SJCRH30 (cell line): ENCODE data around the gene SLC41A3. TPM values are rescaled to one million over a fixed set of nuclear protein-coding genes. Genes with fewer than 3 reads are reported as not detected.
A peak's percentile ranks its signal among the peaks of the same experiment; 100 is the strongest.

Source experiments
- DNase-seq, 2 experiments: peaks; one replicate each; pipeline ENCODE4 v3.0.0-alpha.2; 2015 to 2020
- H3K27ac ChIP-seq: fragments of 250-450 bp; sonication (Bioruptor Pico); 2 replicates; pipeline ENCODE4 v1.5.1; 2020; ENCODE audit warnings: mild to moderate bottlenecking, moderate library complexity
- H3K27me3 ChIP-seq: fragments of 250-450 bp; sonication (Bioruptor Pico); 2 replicates; pipeline ENCODE4 v1.5.1; 2020; ENCODE audit warnings: mild to moderate bottlenecking, moderate library complexity
- H3K36me3 ChIP-seq: fragments of 250-450 bp; sonication (Bioruptor Pico); 2 replicates; pipeline ENCODE4 v1.5.1; 2020; ENCODE audit warnings: mild to moderate bottlenecking, moderate library complexity
- H3K4me1 ChIP-seq: fragments of 250-450 bp; sonication (Bioruptor Pico); 2 replicates; pipeline ENCODE4 v1.5.1; 2020; ENCODE audit warnings: mild to moderate bottlenecking, moderate library complexity
- H3K4me3 ChIP-seq: fragments of 250-450 bp; sonication (Bioruptor Pico); 2 replicates; pipeline ENCODE4 v1.5.1; 2020; ENCODE audit warnings: mild to moderate bottlenecking, moderate library complexity
- H3K9me3 ChIP-seq: fragments of 250-450 bp; sonication (Bioruptor Pico); replicated peaks from 2 replicates; pipeline ENCODE4 v1.5.1; 2020; ENCODE audit warnings: mild to moderate bottlenecking, moderate library complexity
- total RNA-seq: library from RNA; depleted of rRNA; stranded (reverse); fragments of >200 nt; shearing (Covaris generic); gene quantifications from 2 replicates; pipeline ENCODE4 v1.2.3, GENCODE V29; 2014; rRNA removed

The SLC41A3 gene
- total RNA-seq: 32.2 and 32.5 TPM in 2 replicates

GRCh38 chr3:126083913-126084767 lies at the start of gene SLC41A3:
Gene SLC41A3 (minus strand): TSS chr3:126084124. CDS start chr3:126068219, 15,905 bp downstream.
- H3K4me1 ChIP-seq: no peaks in the 10 kb centered on the region
- peaks cover 13% of the 10 kb centered on the region for H3K9me3 ChIP-seq
- H3K27ac ChIP-seq: peak within 1 kb of the TSS; percentile 50
- no peaks in the 10 kb centered on the region for H3K27me3 ChIP-seq
- H3K4me3 ChIP-seq: peak within 1 kb of the TSS; percentile 84
- no peaks in the 10 kb centered on the region for H3K36me3 ChIP-seq
- DNase-seq: peak; percentile 85 to 92

GRCh38 chr3:126133606-126134005 lies 49.7 kb upstream of the SLC41A3 start:
- H3K36me3 ChIP-seq: no peaks in the 10 kb centered on the region
- H3K4me3 ChIP-seq: no peak overlapping the region
- no peak overlapping the region for H3K27ac ChIP-seq
- peak in 1 of 2 experiments; percentile 2 for DNase-seq
- peaks cover 12% of the 10 kb centered on the region; the same call in 1 of the 2 replicates for H3K27me3 ChIP-seq
- H3K9me3 ChIP-seq: no peaks in the 10 kb centered on the region
- no peaks in the 10 kb centered on the region for H3K4me1 ChIP-seq

DNA sequence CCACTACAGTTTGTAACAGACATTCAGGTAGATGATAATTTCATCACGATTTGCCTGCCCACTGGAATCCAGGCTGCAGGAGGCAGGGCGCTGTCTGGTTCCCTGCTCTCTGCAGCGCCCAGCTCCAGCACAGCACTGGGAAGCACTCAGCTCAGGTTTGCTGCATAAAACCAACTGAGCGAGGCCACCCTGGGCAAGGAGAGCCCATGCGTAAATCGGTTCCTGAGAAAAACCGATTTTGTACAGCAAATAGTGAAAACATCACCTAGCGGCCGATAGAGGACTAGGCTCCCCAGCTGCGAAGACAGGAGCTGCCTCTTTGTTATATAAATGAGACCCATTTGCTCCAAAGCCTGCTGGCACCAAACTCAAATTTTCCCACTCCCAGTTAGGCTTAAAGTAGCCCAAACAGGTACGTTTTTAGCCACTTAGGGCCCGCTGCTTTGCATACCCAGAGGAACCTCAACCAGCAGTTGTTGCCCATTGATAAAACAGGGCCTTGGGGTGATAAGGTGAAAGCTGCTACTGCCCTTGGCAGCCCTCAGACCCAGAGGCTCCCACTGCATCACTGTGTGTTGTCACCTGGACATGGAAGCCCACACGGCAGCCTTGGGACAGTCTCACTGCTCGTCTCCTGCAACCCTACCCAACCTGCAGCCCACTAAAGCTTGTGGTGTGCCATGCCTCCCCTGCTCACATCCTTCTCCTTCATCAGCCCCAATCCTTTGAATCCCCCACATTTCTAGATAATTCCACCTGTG lies 49.0 kb upstream of the SLC41A3 start:
- peaks cover 12% of the 10 kb centered on the region; the same call in 1 of the 2 replicates for H3K27me3 ChIP-seq
- H3K9me3 ChIP-seq: no peaks in the 10 kb centered on the region
- DNase-seq: peak in 1 of 2 experiments; percentile 1
- H3K4me1 ChIP-seq: no peaks in the 10 kb centered on the region
- no peak overlapping the region for H3K27ac ChIP-seq
- H3K36me3 ChIP-seq: no peaks in the 10 kb centered on the region
- H3K4me3 ChIP-seq: no peak overlapping the region

GRCh38 chr3:126131881-126132750 lies 48.2 kb upstream of the SLC41A3 start:
- Histone ChIP-seq H3K9me3 (no peaks in the 10 kb centered on the region), H3K27ac (no peak overlapping the region), H3K36me3 (no peaks in the 10 kb centered on the region), H3K27me3 (peaks cover 12% of the 10 kb centered on the region; the same call in 1 of the 2 replicates), H3K4me3 (no peak overlapping the region), H3K4me1 (no peaks in the 10 kb centered on the region)
- DNase-seq: peak in 1 of 2 experiments; percentile 7

DNA sequence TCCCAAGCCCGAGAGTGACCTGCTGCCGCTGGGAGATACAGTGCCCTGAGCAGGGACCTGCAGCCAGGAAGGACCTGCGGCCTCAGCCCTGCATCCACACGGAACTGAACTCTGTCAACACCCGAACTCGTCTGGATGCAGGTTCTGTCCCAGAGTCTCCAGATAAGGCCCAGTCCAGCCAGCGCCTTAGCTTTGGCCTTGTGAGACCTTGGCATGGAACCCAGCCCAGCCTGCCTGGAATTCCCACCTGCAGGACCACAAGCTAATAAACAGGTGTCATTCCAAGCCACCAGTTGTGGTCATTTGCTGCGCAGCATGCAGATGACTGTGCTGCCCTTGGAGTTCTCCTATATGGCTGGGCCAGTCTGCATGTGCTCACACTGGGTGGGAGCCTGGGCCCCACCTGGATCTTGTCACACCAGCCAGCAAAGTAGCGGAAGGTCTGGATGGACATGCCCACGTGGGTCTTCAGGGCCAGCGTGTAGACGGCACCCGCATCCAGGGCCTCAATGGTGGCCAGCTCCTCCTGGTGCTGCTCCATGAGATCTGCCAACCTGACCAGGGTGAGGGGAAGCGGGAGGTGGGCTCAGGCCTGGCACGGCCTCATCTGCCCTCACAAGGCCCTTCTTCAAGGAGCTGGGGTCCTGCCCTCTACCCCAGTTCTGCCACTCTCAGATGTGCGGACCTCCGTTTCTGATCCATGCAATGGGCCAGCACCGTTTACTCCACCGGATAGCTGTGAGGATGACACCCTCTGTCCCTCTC lies 47.2 kb upstream of the SLC41A3 start:
- Histone ChIP-seq H3K4me1 (no peaks in the 10 kb centered on the region), H3K4me3 (no peak overlapping the region), H3K36me3 (no peaks in the 10 kb centered on the region), H3K27me3 (peaks cover 18% of the 10 kb centered on the region; the same call in 1 of the 2 replicates), H3K27ac (no peak overlapping the region), H3K9me3 (no peaks in the 10 kb centered on the region)
- DNase-seq: peak in 1 of 2 experiments; percentile 1

- no peaks in the 10 kb centered on the region for H3K9me3 ChIP-seq
- DNase-seq: peak in 1 of 2 experiments; percentile 0
- H3K36me3 ChIP-seq: no peaks in the 10 kb centered on the region
- H3K27me3 ChIP-seq: peaks cover 19% of the 10 kb centered on the region; the same call in 1 of the 2 replicates
- no peak overlapping the region for H3K4me3 ChIP-seq
- no peaks in the 10 kb centered on the region for H3K4me1 ChIP-seq
- H3K27ac ChIP-seq: no peak overlapping the region
Observed at GRCh38 chr3:126130081-126130855, 46.3 kb upstream of the SLC41A3 start.

GRCh38 chr3:126129398-126129891 lies 45.5 kb upstream of the SLC41A3 start:
- H3K27me3 ChIP-seq: peaks cover 19% of the 10 kb centered on the region; the same call in 1 of the 2 replicates
- DNase-seq: peak in 1 of 2 experiments; percentile 1
- no peak overlapping the region for H3K27ac ChIP-seq
- H3K9me3 ChIP-seq: no peaks in the 10 kb centered on the region
- no peaks in the 10 kb centered on the region for H3K4me1 ChIP-seq
- no peak overlapping the region for H3K4me3 ChIP-seq
- no peaks in the 10 kb centered on the region for H3K36me3 ChIP-seq

DNA sequence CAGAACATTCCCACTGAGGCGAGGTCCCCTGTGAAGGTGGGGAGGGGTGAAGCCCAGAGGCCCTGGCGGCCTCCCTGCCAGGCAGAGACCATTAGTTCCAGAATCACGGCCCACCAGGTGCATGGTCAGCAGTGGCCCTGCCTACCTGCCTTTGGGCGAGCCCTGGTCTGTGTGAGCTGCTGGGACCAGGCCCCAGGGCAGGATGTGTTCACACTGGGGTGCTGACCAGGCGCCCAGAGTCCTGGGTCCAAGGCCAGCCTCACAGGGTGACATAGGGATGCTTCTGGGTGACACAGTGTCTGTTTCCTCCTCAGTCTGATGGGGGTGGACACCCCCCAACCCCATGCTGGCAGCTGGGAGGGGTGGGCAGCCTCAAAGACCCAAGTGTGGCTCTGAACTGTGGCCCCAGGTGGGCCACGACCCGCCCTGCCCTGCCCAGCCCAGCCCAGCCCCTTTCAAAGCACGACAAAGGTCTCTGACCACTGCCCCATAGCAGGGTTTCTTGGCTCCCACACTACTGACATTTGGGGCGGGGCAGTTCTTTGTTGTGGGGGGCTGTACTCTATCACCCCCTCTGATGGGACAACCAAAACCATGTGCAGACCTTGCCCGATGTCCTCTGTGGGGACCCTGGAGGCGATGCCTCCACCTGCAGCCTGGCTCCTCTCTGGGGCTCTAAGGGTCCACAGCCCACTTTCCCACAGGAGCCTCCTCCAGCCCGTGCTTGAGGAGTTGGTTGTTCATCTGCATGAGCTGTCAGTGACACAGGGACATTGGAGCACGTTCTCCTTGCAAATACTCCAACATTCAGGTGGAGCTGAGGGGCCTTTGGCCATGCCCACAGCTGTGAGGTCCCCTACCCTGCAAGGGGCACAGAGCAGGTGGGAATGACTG lies 44.8 kb upstream of the SLC41A3 start:
- no peaks in the 10 kb centered on the region for H3K9me3 ChIP-seq
- no peaks in the 10 kb centered on the region for H3K4me1 ChIP-seq
- H3K27ac ChIP-seq: no peak overlapping the region
- DNase-seq: peak in 1 of 2 experiments; percentile 0
- no peaks in the 10 kb centered on the region for H3K36me3 ChIP-seq
- H3K27me3 ChIP-seq: peaks cover 19% of the 10 kb centered on the region; the same call in 1 of the 2 replicates
- H3K4me3 ChIP-seq: no peak overlapping the region

GRCh38 chr3:126127904-126128303 lies 44.0 kb upstream of the SLC41A3 start:
- Histone ChIP-seq H3K4me3 (no peak overlapping the region), H3K4me1 (no peaks in the 10 kb centered on the region), H3K27ac (no peak overlapping the region), H3K9me3 (no peaks in the 10 kb centered on the region), H3K36me3 (no peaks in the 10 kb centered on the region), H3K27me3 (peaks cover 15% of the 10 kb centered on the region; the same call in 1 of the 2 replicates)
- no peak for DNase-seq

DNA sequence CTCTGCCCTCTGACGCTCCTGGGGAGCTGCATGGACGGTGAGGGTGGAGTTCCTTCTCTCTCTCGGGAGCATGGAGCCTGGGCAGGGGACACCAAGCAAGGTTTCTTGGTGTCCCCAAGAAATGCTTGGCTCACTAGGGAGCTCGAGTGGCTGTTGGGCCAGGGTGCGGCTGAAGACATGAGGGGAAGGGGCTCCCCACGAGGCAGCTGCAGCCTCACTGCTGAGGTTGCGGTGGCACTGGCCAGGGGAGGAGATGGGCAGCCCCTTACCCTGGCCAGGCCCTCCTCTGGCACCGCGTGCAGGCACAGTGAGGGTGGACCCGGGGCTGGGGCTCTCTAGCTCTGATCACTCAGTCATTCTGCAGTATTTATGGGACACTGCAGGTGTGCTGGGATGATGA lies 43.5 kb upstream of the SLC41A3 start:
- Histone ChIP-seq H3K27ac (no peak overlapping the region), H3K9me3 (no peaks in the 10 kb centered on the region), H3K4me3 (no peak overlapping the region), H3K27me3 (peaks cover 13% of the 10 kb centered on the region; the same call in 1 of the 2 replicates), H3K4me1 (no peaks in the 10 kb centered on the region), H3K36me3 (no peaks in the 10 kb centered on the region)
- DNase-seq: no peak

DNA sequence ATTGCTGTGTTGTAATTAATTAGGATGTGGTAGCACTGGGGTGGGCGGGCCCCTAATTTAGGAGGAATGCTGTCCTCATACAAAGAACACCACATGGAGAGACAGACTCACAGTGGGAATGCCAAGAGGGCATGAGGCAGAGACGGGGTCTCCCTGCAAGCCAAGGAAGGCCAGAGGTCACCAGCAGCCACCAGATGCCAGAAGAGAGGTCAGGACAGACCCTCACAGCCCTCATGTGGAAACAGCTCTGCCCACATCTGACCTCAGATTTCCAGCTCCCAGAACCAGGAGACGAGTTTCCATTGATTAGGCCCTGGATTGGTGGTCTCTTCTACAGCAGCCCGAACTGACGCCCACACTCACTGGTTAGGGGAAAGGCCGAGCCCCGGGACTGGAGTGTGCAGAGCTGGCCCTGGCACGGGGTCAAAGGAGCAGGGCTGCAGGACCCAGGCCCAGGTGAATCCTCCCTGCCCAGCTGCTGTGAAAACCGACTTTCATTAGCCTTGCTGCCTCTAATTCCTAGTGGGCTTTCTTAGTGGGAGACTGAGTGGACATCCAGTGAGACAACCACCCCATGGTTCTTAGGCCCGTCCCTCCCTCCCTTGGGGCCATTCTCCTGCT lies 43.0 kb upstream of the SLC41A3 start:
- no peaks in the 10 kb centered on the region for H3K4me1 ChIP-seq
- no peak overlapping the region for H3K4me3 ChIP-seq
- peaks cover 7% of the 10 kb centered on the region; the same call in 1 of the 2 replicates for H3K27me3 ChIP-seq
- no peak overlapping the region for H3K27ac ChIP-seq
- H3K9me3 ChIP-seq: no peaks in the 10 kb centered on the region
- H3K36me3 ChIP-seq: no peaks in the 10 kb centered on the region
- DNase-seq: no peak

- Histone ChIP-seq H3K27ac (no peak overlapping the region), H3K9me3 (no peaks in the 10 kb centered on the region), H3K27me3 (0 out of 2 replicates have a peak, but pooled peaks cover 6% of the 10 kb centered on the region), H3K4me3 (no peak overlapping the region), H3K36me3 (no peaks in the 10 kb centered on the region), H3K4me1 (no peaks in the 10 kb centered on the region)
- DNase-seq: no peak
Observed at GRCh38 chr3:126126286-126126685, 42.4 kb upstream of the SLC41A3 start.
